GM18951 (cell line): ENCODE measurements around the gene LRRIQ1.

ENCODE experiments used
- POLR2A ChIP-seq: IDR thresholded peaks from 4 replicates; pipeline ENCODE4 v1.6.1; 2011; ENCODE audit warnings: mild to moderate bottlenecking; ENCODE audit not compliant: insufficient read length, insufficient read depth; ENCODE audit errors: extremely low read depth
- in situ Hi-C: fragments of 300-500 bp; cut with MboI; formaldehyde crosslinking; loops from one replicate; pipeline ENCODE4 v1.12.0; 2022; ENCODE audit warnings: low sequenced_read_pairs, mixed read lengths, inconsistent platforms; ENCODE audit not compliant: unreplicated experiment

Gene LRRIQ1

GRCh38 chr12:85275374-85275773, 239.2 kb downstream of the LRRIQ1 start:
- TF ChIP-seq POLR2A = no peak
- in situ Hi-C loops = no loop called here

- TF ChIP-seq POLR2A = no peak
- in situ Hi-C loops = no loop called here
These were observed 241.0 kb downstream of the LRRIQ1 start for GRCh38 chr12:85277191-85277590.

- in situ Hi-C loops = no loop called here
- no peak for TF ChIP-seq POLR2A
These were observed 241.9 kb downstream of the LRRIQ1 start for GRCh38 chr12:85277900-85278597.

GRCh38 chr12:85278598-85279448, 242.7 kb downstream of the LRRIQ1 start:
- TF ChIP-seq POLR2A = no peak
- in situ Hi-C loops = no loop called here

GRCh38 chr12:85279449-85280164, 243.5 kb downstream of the LRRIQ1 start:
- in situ Hi-C loops = no loop called here
- TF ChIP-seq POLR2A = no peak

- no peak for TF ChIP-seq POLR2A
- in situ Hi-C loops = no loop called here
These were observed 244.2 kb downstream of the LRRIQ1 start, which contains the start of gene ALX1 for GRCh38 chr12:85280165-85280983. TSS of gene ALX1 (plus strand) at chr12:85280220. CDS start at chr12:85280262, 42 bp downstream.

GRCh38 chr12:85280984-85281630, 245.0 kb downstream of the LRRIQ1 start:
- in situ Hi-C loops = no loop called here
- TF ChIP-seq POLR2A = no peak

GRCh38 chr12:85281636-85282312, 245.6 kb downstream of the LRRIQ1 start:
- TF ChIP-seq POLR2A = no peak
- in situ Hi-C loops = no loop called here

- in situ Hi-C loops = no loop called here
- no peak for TF ChIP-seq POLR2A
These were observed 247.4 kb downstream of the LRRIQ1 start for GRCh38 chr12:85283560-85283959.
